ENCODE measurements around the gene SPDEF. TPM values are rescaled to one million over a fixed set of nuclear protein-coding genes. Genes with fewer than 3 reads are reported as not detected.

SPDEF gene
- polyA plus RNA-seq, 3 donors = 0.05 TPM; not detected in 2

DNA sequence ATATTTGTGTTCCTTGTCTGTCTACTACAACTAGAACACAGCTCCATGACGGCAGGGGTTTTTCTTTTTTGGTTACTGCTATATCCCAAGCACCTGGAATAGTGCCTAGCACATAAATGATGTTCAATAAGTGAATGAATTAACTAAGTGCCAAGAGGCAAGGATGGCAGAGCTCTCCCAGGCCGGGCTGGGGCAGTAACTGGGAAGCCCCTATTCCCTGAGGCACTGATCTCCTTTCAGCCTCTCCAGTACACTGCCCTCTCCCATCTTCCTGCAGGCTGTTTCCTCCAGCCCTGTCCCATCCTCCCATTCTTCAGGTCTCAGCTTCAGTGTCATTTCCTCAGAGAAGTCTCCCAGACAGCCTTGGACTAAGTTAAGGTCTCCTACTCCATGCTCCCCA lies 29.0 kb upstream of the SPDEF start:
- no peak for DNase-seq
- H3K27ac ChIP-seq (ENCODE audit: low read depth in 1 of 2, low read length in 2 of 2) = no peak overlapping the region
- WGBS (ENCODE audit: insufficient coverage) = 80% methylated on average over 1 of the region's 2 CpGs
- TF ChIP-seq, protein P1, sequence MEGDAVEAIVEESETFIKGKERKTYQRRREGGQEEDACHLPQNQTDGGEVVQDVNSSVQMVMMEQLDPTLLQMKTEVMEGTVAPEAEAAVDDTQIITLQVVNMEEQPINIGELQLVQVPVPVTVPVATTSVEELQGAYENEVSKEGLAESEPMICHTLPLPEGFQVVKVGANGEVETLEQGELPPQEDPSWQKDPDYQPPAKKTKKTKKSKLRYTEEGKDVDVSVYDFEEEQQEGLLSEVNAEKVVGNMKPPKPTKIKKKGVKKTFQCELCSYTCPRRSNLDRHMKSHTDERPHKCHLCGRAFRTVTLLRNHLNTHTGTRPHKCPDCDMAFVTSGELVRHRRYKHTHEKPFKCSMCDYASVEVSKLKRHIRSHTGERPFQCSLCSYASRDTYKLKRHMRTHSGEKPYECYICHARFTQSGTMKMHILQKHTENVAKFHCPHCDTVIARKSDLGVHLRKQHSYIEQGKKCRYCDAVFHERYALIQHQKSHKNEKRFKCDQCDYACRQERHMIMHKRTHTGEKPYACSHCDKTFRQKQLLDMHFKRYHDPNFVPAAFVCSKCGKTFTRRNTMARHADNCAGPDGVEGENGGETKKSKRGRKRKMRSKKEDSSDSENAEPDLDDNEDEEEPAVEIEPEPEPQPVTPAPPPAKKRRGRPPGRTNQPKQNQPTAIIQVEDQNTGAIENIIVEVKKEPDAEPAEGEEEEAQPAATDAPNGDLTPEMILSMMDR (IDR thresholded peaks at IDR 0.05) = no peak
- intact Hi-C loops (cut with micrococcal nuclease) = no loop called here
- H3K27ac Mint-ChIP-seq = peak overlapping the region in 3 of 7 donors; percentile 3 to 28 (median 9)
- H3K4me1 ChIP-seq (ENCODE audit: control insufficient read depth in 1 of 2, insufficient read depth in 2 of 2, low read length in 2 of 2) = no peaks in the 10 kb centered on the region
- no peak overlapping the region for H3K4me3 Mint-ChIP-seq
- no peak overlapping the region for H3K4me3 ChIP-seq (replicated peaks in 1 of 3; ENCODE audit: low read depth in 2 of 3, low read length in 3 of 3)
- H4K20me1 ChIP-seq (ENCODE audit: insufficient read depth, low read length) = peaks cover 19% of the 10 kb centered on the region
- H3K27me3 Mint-ChIP-seq (ENCODE audit: low read depth in 3 of 3) = peaks cover 0 to 5% (median 2%) of the 10 kb centered on the region in 3 donors
- no peaks in the 10 kb centered on the region for H3K27me3 ChIP-seq (ENCODE audit: control insufficient read depth in 2 of 2, insufficient read depth in 2 of 2, low read length in 2 of 2)
- no peaks in the 10 kb centered on the region for H3K79me2 ChIP-seq (ENCODE audit: insufficient read depth, low read length)
- H3K36me3 Mint-ChIP-seq = peaks cover 30 to 64% of the 10 kb centered on the region in 2 donors
- no peak overlapping the region for H2AFZ ChIP-seq (ENCODE audit: insufficient read depth, low read depth, low read length, poor library complexity, severe bottlenecking)
- H3K4me2 ChIP-seq (replicated peaks; ENCODE audit: extremely low read depth, low read length, poor library complexity, severe bottlenecking) = no peak overlapping the region
- no peaks in the 10 kb centered on the region for H3K9me3 ChIP-seq (replicated peaks in 1 of 2; ENCODE audit: control insufficient read depth in 1 of 2, insufficient read depth in 1 of 2, low read length in 2 of 2)
- no peak overlapping the region for H3K9ac ChIP-seq (ENCODE audit: insufficient read depth, low read length, poor library complexity, severe bottlenecking)
- H3K9me3 Mint-ChIP-seq = no peaks in the 10 kb centered on the region
- no peaks in the 10 kb centered on the region for H3K4me1 Mint-ChIP-seq
- peaks cover 36 to 49% of the 10 kb centered on the region in 2 donors for H3K36me3 ChIP-seq (replicated peaks in 1 of 2; ENCODE audit: control insufficient read depth in 1 of 2, insufficient read depth in 2 of 2, low read length in 2 of 2)

DNA sequence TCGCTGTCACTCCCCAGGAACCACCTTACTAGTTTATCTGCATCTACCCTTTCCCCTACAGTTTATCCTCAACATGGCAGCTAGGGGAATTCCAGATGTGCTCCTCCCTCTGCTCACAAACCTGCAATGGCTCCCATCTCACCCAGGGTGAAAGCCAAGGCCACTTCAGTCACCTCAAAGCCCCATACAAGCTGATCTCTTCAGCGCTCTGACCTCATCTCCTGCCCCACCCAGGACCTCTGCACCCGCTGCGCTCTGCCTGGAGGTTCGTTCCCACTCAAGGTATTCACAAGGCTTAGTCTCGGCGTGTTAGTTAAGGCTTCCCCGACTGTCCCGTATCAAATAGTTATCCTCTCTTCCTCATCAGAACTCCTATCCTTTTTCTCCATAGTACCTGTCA lies 28.6 kb upstream of the SPDEF start:
- Histone ChIP-seq H3K9ac (ENCODE audit: insufficient read depth, low read length, poor library complexity, severe bottlenecking) (no peak overlapping the region), H3K27ac (ENCODE audit: low read depth in 1 of 2, low read length in 2 of 2) (no peak overlapping the region)
- WGBS (ENCODE audit: insufficient coverage) = 100% methylated on average over 9 of the region's 9 CpGs

More for the DNA sequence above, 28.6 kb upstream of the SPDEF start:
- intact Hi-C loops (cut with micrococcal nuclease) = no loop called here
- Histone ChIP-seq H3K4me3 (replicated peaks in 1 of 3; ENCODE audit: low read depth in 2 of 3, low read length in 3 of 3) (no peak overlapping the region), H3K9me3 (replicated peaks in 1 of 2; ENCODE audit: control insufficient read depth in 1 of 2, insufficient read depth in 1 of 2, low read length in 2 of 2) (no peaks in the 10 kb centered on the region), H3K79me2 (ENCODE audit: insufficient read depth, low read length) (no peaks in the 10 kb centered on the region), H4K20me1 (ENCODE audit: insufficient read depth, low read length) (peaks cover 19% of the 10 kb centered on the region), H3K27me3 (ENCODE audit: control insufficient read depth in 2 of 2, insufficient read depth in 2 of 2, low read length in 2 of 2) (no peaks in the 10 kb centered on the region), H2AFZ (ENCODE audit: insufficient read depth, low read depth, low read length, poor library complexity, severe bottlenecking) (no peak overlapping the region), H3K4me1 (ENCODE audit: control insufficient read depth in 1 of 2, insufficient read depth in 2 of 2, low read length in 2 of 2) (no peaks in the 10 kb centered on the region), H3K4me2 (replicated peaks; ENCODE audit: extremely low read depth, low read length, poor library complexity, severe bottlenecking) (no peak overlapping the region), H3K36me3 (replicated peaks in 1 of 2; ENCODE audit: control insufficient read depth in 1 of 2, insufficient read depth in 2 of 2, low read length in 2 of 2) (peaks cover 32 to 45% of the 10 kb centered on the region in 2 donors)
- TF ChIP-seq, protein P1 (IDR thresholded peaks at IDR 0.05) = no peak
- peaks cover 0 to 5% (median 2%) of the 10 kb centered on the region in 3 donors for H3K27me3 Mint-ChIP-seq (ENCODE audit: low read depth in 3 of 3)
- no peaks in the 10 kb centered on the region for H3K4me1 Mint-ChIP-seq
- no peak overlapping the region for H3K4me3 Mint-ChIP-seq
- DNase-seq = no peak
- H3K9me3 Mint-ChIP-seq = no peaks in the 10 kb centered on the region
- H3K27ac Mint-ChIP-seq = peak overlapping the region in 1 of 7 donors; percentile 3
- peaks cover 27 to 60% of the 10 kb centered on the region in 2 donors for H3K36me3 Mint-ChIP-seq

All from CD14-positive monocyte (primary cell).